Measurements from ENCODE around the gene KIF6. TPM values are rescaled to one million over a fixed set of nuclear protein-coding genes. Genes with fewer than 3 reads are reported as not detected.

The KIF6 gene
- total RNA-seq, 1 experiment from 2014 or later = 2.2 TPM

GRCh38 chr6:39320363-39320984 lies 404.7 kb downstream of the KIF6 start:
- DNase-seq (ENCODE audit: low spot score) = no peak

DNA sequence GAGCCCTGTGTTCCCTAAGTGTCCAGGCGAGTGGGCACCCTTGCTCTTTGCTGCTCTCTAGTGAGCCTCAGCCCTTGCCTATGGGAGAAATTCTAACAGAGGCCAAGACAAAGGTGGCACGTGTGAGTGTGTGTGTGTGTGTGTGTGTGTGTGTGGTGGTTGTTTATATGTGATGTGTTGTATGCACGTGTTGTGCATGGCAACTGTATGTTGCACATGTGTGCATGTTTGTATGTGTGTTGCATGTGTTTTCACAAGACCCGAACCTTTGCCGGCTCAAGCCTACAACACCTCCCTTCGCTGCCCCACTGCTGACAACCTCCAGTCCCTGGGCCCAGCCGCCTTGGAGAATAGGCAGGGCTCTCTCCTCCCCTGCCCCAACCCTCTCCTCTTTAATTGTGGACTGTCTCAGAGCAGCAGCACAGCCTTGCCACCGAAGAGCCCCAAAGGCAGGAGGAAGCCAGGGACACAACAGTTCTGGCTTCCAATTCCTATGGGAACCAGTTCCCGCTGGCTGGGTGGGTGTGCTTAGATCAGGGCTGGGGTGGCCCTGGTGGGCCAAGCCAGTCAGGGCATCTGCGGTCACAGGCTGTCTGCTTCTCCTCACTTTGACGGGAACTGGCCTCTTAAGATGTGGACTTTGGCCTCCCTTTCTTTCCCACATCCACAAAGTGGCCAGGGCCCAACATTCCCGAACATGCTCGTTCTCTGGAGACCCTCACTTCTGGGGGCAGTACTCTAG lies 405.4 kb downstream of the KIF6 start:
- no peak for DNase-seq (ENCODE audit: low spot score)

GRCh38 chr6:39317256-39317655 lies 408.0 kb downstream of the KIF6 start:
- no peak for DNase-seq (ENCODE audit: low spot score)

DNA sequence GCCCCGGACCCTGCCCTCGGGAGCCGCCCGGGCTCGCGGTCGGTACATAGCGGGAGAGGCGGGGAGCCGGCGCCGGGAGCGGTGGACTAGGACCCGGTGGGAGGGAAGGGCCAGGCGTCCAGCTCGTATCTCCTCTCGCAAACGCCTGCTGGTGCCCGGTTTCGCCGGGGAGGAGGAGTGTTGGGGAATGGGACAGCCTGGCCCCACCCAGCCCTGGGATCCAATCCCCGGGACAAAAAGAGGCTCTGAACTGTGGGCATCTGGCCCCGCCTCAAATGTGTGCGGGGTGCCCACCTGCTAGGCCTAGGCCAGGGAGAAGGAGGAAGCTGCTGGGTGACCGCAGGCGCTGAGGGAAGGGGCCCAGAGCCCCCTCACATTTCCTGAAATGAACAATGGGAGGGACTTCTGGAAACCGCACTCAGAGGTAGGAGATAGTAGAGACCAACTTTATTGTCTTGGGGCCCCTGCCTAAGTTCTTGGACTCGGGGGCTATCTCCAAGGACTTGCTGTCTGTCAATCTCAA lies 410.9 kb downstream of the KIF6 start, which contains the start of gene KCNK17:
KCNK17 (minus strand) TSS at position 147 of the 523 bp plus-strand sequence; CDS start at position 48, 99 bp downstream.
- DNase-seq (ENCODE audit: low spot score) = no peak

- DNase-seq (ENCODE audit: low spot score) = no peak
Measured at GRCh38 chr6:39313526-39314272, 411.5 kb downstream of the KIF6 start.

GRCh38 chr6:39312912-39313525 lies 412.2 kb downstream of the KIF6 start:
- DNase-seq (ENCODE audit: low spot score) = no peak

DNA sequence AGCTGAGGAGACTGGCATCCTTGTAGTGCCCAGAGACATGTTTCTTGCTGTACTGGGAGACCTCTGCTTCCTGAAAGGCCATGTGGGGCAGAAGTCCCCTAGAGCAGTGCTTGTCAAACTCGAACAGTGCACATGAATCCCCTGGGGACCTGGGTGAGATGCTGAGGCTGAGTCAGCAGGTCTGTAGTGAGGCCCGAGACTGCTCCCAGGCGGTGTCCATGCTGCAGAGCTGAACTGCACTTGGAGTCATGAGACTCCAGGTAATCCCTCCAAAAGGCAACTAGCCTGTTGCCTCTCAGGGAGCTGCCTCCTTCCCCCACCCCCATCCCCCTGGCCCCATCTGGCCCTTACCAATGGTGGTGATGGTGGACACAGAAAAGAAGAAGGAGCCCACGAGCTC lies 414.7 kb downstream of the KIF6 start:
- no peak for DNase-seq (ENCODE audit: low spot score)

GRCh38 chr6:39309942-39310531 lies 415.2 kb downstream of the KIF6 start:
- peak; percentile 77 for DNase-seq (ENCODE audit: low spot score)

DNA sequence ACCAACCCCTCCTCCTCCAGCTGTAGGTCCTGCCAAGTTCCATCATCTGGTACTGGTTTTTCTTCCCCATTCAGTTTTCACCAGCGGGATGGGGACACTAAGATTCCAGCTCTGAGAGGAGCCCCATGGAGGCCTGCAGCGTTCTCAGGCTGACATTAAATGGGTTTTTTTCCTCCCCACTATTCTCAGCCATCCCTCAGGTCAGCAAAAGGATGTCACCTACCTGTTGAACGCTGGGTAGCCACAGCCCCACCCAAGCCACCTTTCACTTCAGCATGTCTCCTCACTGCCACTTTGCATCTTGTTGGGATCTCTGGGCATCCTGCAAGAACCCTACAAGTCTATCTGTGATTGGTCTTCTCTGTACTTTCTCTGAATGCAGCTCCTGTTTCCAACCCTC lies 417.7 kb downstream of the KIF6 start:
- no peak for DNase-seq (ENCODE audit: low spot score)

DNA sequence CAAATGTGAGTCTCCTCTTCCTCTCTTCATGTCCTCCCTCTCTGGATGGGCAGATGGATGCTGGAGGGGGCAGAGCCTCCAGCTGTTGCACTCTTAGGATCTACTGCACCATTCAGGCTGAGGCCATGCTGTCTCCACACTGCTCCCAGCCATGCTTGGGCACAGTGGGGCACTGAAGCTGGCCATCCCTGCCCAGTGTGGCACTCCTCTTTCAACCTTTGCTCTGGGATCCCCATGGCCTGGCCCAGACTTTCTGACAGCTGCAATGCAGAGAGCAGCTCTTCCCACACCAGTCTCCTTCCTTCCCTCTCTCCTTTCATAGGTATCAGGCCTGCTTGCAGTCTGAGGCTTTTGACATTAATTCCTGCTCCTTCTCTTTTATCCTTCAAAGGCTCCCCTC lies 420.3 kb downstream of the KIF6 start:
- no peak for DNase-seq (ENCODE audit: low spot score)

DNA sequence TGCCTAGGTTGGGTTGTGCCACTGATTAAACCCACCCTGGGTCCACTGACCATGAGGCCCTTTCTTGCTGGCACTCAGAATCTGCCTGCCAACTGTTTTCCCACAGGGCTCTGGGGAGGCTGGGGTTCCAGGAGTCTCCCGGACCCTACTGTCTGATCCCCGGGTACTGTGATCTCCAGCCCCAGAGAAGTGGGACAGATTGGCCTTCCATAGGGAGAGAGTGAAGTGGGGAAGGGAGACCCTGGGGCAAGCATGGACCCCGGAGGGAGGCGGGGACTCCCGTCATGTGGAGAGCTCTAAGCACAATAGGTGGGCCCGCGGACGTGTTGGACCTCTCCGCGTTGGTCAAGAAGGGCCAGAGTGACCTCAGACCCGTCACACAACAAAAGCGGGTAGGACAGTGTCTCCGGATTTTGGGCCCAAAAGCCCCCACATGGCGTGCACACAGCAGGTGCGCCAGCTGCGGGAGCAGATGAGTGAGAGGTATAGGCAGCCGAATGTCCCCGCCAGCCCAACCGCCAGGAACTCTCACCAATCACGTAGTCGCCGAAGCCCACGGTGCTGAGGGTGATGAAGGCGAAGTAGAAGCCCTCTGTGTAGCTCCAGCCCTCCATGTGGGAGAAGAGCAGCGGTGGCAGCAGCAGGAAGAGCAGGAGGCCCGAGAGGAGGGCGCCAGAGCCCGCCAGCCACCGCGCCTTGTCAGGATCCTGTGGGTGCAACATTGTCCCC lies 421.6 kb downstream of the KIF6 start:
- DNase-seq (ENCODE audit: low spot score) = no peak

- DNase-seq (ENCODE audit: low spot score) = peak; percentile 85
Measured at GRCh38 chr6:39302669-39303424, 422.4 kb downstream of the KIF6 start.

- no peak for DNase-seq (ENCODE audit: low spot score)
Measured at GRCh38 chr6:39302011-39302410, 423.2 kb downstream of the KIF6 start.

- peak; percentile 26 for DNase-seq (ENCODE audit: low spot score)
Measured at GRCh38 chr6:39301606-39302005, 423.6 kb downstream of the KIF6 start.

DNA sequence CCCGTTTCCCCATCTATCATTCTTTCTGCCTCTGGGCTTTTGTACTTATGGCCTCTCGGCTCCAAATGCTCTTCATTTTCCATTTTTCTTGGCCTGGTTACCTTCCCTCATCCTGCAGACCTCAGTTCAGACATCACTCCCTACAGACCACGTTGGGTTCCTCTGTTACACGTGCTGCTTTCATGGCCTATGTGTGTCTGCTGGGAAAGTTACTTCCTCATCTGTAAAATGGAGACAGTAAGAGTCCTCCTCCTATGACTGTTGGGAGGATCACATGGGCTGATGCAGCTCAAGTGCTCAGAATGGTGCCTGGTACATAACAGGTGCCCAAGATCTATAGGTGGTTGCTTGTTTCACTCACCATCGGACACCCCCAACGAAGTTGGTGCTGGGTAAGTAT lies 424.5 kb downstream of the KIF6 start:
- DNase-seq (ENCODE audit: low spot score) = no peak

- DNase-seq (ENCODE audit: low spot score) = no peak
Measured at GRCh38 chr6:39298061-39298460, 427.1 kb downstream of the KIF6 start.

GRCh38 chr6:39296745-39297640 lies 428.2 kb downstream of the KIF6 start:
- DNase-seq (ENCODE audit: low spot score) = no peak

DNA sequence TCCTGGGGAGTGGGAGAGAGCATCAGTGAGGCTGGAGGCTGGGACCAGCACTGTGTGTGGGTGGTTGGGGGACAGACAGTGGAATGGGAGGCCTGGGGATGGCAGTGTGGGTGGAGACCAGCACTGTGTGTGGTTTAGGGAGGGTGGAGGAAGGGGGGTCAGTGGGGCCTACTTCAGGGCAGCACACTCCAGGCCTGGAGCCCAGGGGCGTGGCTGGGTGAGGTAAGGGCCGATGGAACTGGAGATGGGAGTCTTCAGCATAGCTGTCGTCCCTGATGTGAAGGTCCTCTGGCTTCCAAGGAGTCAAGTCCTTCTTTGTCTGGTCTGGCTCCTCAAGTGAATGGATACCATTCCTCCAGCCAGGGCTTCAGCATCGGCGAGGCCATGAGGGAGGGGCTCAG lies 429.6 kb downstream of the KIF6 start:
- DNase-seq (ENCODE audit: low spot score) = peak; percentile 47

DNA sequence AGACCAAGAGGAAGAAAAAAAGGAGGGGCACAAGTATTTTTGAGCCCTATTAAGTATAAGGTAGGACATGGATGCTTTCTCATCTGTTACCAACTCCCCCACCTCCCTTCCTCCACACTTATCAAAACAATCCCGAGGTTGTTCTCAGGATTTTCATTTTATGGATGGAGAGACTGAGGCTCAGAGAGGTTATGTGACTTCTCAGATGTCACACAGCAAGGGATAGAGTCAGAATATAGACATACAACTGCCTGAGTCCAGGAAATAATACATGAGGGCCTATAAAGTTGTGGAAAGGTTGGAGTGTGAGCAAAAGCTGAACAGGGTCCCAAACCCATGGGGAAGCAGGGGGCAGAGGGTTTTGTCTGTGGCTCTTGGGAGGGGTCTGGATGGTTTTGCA lies 430.3 kb downstream of the KIF6 start:
- DNase-seq (ENCODE audit: low spot score) = no peak

Data from H4 (cell line).